ENCODE results near the gene CCDC97. TPM values are rescaled to one million over a fixed set of nuclear protein-coding genes. Genes with fewer than 3 reads are reported as not detected.
"Not testable (repeated sequence)": the region's sequence is repeated elsewhere in the genome, so short reads cannot be mapped to it uniquely, and the experiment has no call there.

Gene CCDC97
- total RNA-seq, 1 experiment from 2014 or later: 20.0 TPM

GRCh38 chr19:41367848-41368301, 57.9 kb downstream of the CCDC97 start:
- no peak overlapping the region for H3K27ac ChIP-seq
- DNase-seq: no peak
- H3K9me3 ChIP-seq (replicated peaks): no peaks in the 10 kb centered on the region

GRCh38 chr19:41369769-41370168, 59.8 kb downstream of the CCDC97 start:
- Histone ChIP-seq H3K4me1 (peaks cover 12% of the 10 kb centered on the region), H3K27ac (no peak overlapping the region), H3K36me3 (no peaks in the 10 kb centered on the region), H3K27me3 (no peaks in the 10 kb centered on the region), H3K9me3 (replicated peaks) (no peaks in the 10 kb centered on the region), H3K4me3 (no peak overlapping the region)
- no peak for DNase-seq

More at GRCh38 chr19:41367848-41368301, 57.9 kb downstream of the CCDC97 start:
- H3K4me3 ChIP-seq: no peak overlapping the region
- H3K4me1 ChIP-seq: no peaks in the 10 kb centered on the region; the same call in 1 of the 2 replicates
- no peaks in the 10 kb centered on the region for H3K27me3 ChIP-seq
- no peaks in the 10 kb centered on the region for H3K36me3 ChIP-seq

- H3K4me3 ChIP-seq; H3K36me3 ChIP-seq; H3K27me3 ChIP-seq; DNase-seq; H3K27ac ChIP-seq; H3K9me3 ChIP-seq (replicated peaks): not testable (repeated sequence)
- peaks cover 14% of the 10 kb centered on the region for H3K4me1 ChIP-seq
These were observed 61.1 kb downstream of the CCDC97 start for GRCh38 chr19:41371119-41371518.

DNA sequence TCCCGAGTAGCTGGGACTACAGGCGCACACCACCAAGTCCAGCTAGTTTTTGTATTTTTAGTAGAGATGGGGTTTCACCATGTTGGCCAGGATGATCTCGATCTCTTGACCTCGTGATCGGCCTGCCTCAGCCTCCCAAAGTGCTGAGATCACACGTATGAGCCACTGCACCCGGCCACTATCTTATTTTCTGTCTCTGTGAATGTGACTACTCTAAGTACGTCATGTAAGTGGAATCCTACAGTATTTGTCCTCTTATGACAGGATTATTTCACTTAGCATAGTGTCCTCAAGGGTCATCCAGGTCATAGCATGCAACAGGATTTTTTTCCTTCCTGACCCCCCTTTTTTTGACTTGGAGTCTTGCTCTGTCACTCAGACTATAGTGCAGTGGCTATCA, 61.6 kb downstream of the CCDC97 start:
- Histone ChIP-seq H3K27me3 (no peaks in the 10 kb centered on the region), H3K36me3 (no peaks in the 10 kb centered on the region), H3K4me3 (no peak overlapping the region), H3K27ac (no peak overlapping the region), H3K4me1 (peaks cover 14% of the 10 kb centered on the region), H3K9me3 (replicated peaks) (no peaks in the 10 kb centered on the region)
- no peak for DNase-seq

GRCh38 chr19:41372501-41372900, 62.5 kb downstream of the CCDC97 start:
- H3K9me3 ChIP-seq (replicated peaks): no peaks in the 10 kb centered on the region
- no peaks in the 10 kb centered on the region for H3K27me3 ChIP-seq
- no peak overlapping the region for H3K27ac ChIP-seq
- H3K4me3 ChIP-seq: no peak overlapping the region
- no peaks in the 10 kb centered on the region for H3K36me3 ChIP-seq
- no peak for DNase-seq
- peaks cover 14% of the 10 kb centered on the region for H3K4me1 ChIP-seq

DNA sequence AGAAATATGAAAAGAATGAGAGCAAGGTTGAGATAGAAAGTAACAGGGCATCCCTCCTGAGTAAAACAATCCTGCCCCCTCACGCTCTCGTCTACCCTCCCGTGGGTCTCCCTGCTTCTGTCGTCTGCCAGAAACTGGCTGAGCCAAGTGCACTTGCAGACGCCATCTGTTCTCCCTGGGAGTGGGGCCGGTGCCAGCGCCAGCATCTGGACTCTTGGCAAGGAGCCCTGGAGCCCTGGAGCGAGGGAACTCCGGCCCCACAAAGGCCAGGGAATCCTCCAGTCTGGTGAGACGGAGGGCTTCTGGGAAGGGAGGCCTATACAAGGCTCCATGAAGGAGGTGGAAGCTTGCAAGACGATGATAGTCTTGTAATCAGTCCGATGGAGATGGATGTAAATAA, 64.0 kb downstream of the CCDC97 start:
- Histone ChIP-seq H3K27me3 (no peaks in the 10 kb centered on the region), H3K4me1 (peaks cover 23% of the 10 kb centered on the region), H3K27ac (peak overlapping the region; percentile 6), H3K36me3 (no peaks in the 10 kb centered on the region), H3K4me3 (no peak overlapping the region), H3K9me3 (replicated peaks) (no peaks in the 10 kb centered on the region)
- DNase-seq: peak; percentile 97 to 99

Other genes with a start within 250 kb of the CCDC97 start
- not detected in 2 replicates for gene CYP2A13, start 221.7 kb upstream of the CCDC97 start, total RNA-seq (2014; rRNA removed; shearing (Covaris generic))
- gene CYP2F1, start 195.7 kb upstream of the CCDC97 start, total RNA-seq (2014; rRNA removed; shearing (Covaris generic)): not detected in 2 replicates
- not detected in 2 replicates for gene CYP2S1, start 117.0 kb upstream of the CCDC97 start, total RNA-seq (2014; rRNA removed; shearing (Covaris generic))
- gene AXL, start 90.9 kb upstream of the CCDC97 start, total RNA-seq (2014; rRNA removed; shearing (Covaris generic)): 24.1 and 25.1 TPM in 2 replicates
- gene HNRNPUL1, start 45.8 kb upstream of the CCDC97 start, total RNA-seq (2014; rRNA removed; shearing (Covaris generic)): 260 and 274 TPM in 2 replicates
- 11.0 and 12.7 TPM in 2 replicates for gene TGFB1, start 43.8 kb downstream of the CCDC97 start, total RNA-seq (2014; rRNA removed; shearing (Covaris generic))
- gene B9D2, start 54.0 kb downstream of the CCDC97 start, total RNA-seq (2014; rRNA removed; shearing (Covaris generic)): 2.8 and 2.9 TPM in 2 replicates
- gene TMEM91, start 66.4 kb downstream of the CCDC97 start, total RNA-seq (2014; rRNA removed; shearing (Covaris generic)): 1.6 and 1.7 TPM in 2 replicates
- gene EXOSC5, start 87.2 kb downstream of the CCDC97 start, total RNA-seq (2014; rRNA removed; shearing (Covaris generic)): 59.9 and 68.6 TPM in 2 replicates
- 59.3 and 64.2 TPM in 2 replicates for gene BCKDHA, start 87.6 kb downstream of the CCDC97 start, total RNA-seq (2014; rRNA removed; shearing (Covaris generic))
- 10.6 TPM in 2 replicates for gene B3GNT8, start 117.2 kb downstream of the CCDC97 start, total RNA-seq (2014; rRNA removed; shearing (Covaris generic))
- gene DMAC2, start 129.7 kb downstream of the CCDC97 start, total RNA-seq (2014; rRNA removed; shearing (Covaris generic)): 88.6 and 91.7 TPM in 2 replicates
- not detected in 2 replicates for gene ERICH4, start 133.0 kb downstream of the CCDC97 start, total RNA-seq (2014; rRNA removed; shearing (Covaris generic))

Measured in SJCRH30 (cell line).